ENCODE data around the gene ATG2A.
A peak's percentile ranks its signal among the peaks of the same experiment; 100 is the strongest.

Gene ATG2A

DNA sequence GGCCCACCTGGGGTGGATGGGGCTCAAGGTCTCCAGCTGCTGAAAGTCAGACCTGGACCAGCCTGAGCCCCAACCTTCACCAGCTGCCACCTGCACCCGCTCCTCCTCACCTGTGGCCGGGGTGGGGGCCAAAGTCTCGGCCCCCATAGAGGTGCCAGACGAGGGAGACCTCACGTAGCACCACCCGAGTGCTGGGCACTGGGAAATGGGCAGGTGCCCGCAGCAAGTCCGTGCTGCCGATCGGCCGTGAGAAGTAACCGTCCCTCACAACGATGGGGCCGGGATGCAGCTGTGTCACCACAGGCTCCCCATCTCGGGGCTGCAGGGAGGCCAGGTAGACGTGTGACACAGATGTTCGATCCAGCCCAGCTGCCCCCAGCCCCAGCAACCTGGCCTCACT lies 16.2 kb downstream of the ATG2A start:
- no peak for DNase-seq

DNA sequence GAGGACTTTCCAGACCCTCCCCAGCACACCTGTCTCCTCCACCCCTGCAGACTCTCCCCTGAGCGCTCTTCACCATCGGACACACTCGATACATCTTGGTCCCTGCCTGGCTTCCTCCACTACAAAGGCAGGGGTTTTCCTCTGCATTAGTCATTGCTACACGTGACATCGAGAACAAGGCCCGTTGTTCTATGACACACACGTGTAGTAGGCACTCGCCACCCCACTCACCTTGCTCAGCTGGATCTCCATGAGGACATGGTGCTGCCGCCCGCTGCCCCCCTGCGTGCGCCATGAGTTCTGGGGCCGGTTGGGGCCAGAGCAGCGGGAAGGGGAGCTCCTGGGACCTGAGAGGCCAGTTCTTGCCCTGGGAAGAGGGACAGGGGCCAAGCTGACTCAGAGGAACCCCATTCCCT lies 16.7 kb downstream of the ATG2A start:
- no peak for DNase-seq

DNA sequence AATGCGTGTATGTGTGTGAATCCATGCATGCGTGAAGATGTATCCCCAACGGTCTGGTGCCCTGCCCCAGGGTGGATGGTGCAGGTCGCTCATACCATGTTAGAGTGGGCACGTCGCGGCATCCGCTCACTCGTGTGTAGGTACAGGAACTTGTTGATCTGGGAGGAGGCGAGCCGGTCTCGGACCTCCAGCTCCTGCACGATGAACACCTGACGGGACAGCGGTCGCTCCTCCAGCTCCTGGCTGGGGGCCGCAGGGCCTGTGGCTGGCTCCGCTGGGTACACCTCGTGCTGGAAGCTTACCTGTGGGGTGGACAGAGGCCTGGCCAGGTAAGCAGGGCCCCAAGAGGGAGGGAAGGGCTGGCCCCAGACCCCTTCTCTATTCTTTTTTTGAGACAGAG lies 18.5 kb downstream of the ATG2A start:
- DNase-seq, result no peak

DNA sequence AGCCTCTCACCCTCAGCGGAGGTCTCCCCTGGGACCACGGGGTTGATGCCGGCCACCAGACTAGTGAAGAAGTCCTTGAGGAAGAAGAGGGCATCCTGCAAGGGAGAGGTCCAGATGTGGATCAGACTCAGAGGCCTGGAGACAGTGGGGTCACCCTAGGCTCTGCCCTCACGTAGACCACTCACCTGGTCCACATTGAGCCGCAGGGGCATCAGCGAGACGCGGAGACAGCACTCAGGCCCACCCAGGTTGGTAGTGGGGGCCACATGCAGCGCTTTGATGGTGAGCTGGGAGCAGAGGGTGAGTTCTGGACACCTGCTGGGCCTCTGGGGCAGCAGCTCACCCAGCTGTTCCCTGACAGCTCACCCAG lies 18.9 kb downstream of the ATG2A start:
- no peak for DNase-seq

DNA sequence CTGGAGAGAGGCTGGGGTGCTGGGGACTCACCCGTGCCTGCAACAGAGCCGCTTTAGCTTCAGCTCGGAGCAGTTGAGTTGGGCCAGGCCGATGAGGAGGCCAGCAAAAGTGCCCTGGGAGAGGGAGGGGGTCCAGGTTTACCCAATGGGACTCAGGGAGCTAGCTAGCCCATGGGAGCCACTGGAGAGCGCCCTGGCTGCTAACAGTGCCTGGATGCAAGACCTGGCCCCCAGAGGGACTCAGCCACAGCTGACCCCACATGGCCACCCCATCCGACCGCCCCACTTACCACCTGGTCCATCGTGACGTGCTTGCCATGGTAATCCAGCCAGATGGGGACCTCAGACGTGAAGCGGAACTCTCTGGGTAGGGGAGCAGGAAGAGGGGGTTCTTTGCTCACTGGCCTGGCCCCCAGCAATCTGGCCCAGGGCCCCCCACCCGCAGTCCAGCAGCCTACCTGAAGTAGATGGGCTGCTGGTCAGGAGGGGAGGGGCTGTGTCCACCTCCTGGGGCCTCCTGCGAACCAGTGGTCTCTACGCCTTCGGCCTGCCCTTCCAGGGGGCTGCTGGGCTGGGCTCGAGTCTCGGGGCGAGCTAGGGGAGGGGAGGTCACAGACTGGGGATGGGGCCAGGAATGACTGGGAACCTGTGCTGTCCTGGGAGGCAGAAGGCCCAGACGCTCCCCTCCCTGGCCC lies 19.5 kb downstream of the ATG2A start:
- no peak for DNase-seq

DNA sequence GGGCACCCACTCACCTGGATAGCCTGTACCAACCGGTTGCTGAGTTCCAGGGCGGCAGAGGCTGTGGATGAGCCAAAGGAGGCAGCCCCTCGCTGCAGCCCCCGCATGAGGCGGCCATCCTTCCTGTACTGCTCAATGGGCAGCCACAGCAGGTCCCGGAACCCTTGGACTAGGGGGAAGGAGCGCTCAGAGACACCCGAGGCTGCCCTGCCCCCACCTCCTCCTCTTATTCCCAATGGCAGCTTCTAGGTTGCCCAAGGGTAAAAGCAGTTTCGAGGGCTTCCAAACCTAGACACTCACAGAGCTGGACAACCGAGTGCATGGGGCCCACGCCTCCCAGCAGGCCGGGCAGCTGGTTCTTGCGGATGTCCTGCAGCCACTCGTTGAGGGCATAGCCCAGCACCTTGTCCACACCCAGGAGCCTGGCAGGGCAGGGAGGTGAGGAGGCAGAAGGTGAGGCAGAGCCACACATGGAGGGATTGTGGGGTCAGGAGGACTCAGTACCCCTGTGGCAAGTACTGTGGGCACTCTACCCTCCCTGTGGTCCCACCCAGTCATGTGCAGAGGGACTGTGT lies 20.5 kb downstream of the ATG2A start:
- DNase-seq, result no peak

DNA sequence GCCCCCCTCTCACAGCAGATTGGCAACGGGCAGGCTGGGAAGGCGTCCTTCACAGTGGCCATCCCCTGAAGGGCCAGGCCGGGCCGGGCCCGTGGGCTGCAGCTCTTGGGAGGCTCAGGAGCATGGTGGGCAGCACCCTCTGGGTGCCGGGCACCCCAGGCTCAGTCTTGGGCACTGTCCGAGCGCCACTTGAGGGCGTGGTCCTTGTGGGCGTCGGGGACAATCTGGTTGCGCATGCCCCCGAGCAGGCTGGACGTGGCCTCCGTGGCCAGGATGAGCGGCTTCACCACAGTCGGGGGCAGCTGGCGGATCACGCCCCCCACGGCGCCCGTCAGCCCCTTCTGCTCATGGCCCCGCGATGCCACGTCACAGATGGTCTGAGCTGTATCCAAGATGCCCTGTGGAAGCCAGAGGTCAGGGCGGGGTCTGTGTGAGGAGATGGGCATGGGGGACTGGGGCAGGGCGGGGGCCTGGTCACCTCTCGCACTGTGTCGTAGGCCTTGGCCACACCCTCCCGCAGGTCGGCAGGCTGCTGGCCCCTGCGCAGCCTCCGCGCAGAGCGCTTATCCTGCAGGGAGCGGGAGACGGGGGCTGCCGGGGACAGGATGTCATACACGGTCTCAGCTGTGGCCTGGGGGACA lies 22.1 kb downstream of the ATG2A start:
- DNase-seq, result no peak

DNA sequence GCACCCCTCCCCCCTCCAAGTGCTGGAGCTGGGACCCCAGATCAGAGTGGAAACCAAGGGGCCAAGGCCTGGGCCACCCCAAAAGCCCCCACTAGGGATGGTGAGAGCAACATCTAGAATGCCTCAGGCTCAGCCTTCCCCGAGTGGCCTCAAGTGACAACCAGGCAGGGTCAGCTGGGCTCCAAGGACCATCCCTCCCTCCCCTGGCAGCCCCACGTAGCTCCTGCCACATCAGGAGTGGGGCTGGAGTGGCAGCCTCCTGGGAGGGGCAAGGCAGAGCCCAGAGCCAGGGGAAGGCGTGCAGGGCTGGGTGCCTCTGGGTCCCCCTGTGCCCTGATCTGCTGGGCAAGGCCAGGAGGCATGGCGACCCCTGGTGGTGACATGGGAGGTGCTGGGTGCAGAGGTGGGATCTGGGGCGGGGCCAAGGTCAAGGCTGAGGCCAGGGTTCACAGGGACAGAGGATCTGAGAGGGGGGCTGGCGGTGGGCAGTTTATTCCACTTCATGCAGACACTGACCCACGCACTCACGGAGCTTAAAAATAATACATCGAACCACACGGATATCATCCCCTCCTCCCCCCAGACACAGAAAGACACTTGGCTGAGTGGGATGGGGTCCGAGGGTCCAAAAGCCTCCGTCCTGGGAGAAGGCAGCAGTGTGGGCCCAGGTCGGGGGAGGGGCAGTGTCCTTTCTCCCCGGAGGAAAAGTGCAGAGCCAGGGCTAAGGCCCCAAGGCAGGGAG lies 22.8 kb downstream of the ATG2A start:
- DNase-seq, result peak; percentile 38 to 67

DNA sequence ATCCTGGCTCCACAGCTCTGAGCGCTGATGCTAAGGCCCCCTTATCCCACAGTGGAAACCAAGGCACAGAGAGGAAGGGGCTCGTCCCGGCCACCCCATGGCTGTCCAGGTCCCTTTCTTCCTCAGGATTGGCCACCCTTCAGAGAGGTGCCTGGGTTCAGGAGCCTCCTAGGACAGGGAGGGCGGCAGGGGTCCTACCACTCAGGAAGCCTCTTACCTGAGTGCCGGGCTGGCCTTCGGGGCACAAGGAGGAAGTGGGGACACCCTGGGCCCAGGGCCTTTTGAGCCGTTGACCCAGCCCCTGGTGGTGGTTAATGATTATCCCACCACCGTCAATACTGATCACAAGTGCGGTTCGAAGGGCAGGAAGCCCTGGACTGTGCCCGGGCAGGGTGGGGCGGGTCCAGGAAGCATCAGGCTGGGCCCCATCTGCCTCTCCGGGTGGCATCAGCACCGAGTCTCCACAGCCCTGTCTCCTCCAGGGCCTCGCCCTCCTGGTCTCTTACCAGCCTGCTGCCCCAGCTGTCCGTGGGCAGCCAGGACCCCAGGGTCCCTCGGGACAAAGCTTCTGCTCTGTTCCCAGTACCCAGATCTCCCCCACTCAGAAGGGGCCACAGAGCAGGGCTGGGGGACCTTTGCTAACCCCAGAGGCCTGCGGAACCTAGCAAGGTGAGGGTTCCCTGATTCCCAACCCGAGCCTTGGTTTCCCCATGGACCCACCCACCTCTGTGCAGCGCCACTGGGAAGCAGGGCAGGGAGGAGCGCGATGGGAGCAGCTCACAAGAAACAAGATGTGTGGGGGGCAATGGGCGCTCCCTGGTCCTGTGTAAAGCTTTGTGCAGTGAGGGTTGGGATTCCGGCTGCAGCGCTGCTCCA lies 23.6 kb downstream of the ATG2A start:
- DNase-seq, result no peak

DNA sequence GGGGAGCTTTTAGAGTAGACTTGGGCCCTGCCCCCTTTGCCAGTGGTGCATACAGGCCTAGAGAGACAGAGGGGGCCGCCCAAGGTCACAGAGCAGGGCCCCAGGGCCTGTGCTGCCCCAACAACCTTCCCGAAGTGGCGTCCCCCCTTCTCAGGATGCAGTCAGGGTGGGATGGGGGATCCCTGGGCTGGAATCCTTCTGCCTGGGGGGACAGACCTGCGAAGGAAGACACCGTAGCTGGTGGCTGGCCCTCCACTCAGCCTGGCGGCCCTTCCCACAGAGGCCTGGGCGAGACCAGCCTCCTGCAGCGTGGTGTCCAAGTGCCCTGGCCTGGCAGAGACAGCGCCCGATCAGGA lies 24.2 kb downstream of the ATG2A start:
- DNase-seq, result no peak

DNA sequence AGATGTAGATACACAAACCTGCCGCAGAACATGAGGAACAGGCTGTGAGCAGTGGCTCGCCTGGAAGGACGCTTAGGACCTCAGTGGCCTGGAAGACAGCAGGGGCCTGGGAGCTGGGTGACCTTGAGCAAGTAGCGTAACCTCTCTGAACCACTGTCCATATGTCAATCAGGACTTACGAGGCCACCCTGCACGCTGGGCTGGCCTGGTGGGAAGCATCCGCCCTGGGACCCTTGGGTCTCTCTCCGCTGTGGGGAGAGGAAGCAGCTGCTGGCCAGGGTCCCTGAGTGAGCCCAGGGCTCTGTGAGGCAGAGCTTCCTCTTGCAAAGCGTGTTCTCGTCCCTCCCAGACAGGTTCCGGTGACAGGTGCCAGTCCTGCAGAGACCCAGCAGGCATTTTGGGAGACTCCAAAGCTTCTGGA lies 24.6 kb downstream of the ATG2A start:
- DNase-seq, result no peak

DNA sequence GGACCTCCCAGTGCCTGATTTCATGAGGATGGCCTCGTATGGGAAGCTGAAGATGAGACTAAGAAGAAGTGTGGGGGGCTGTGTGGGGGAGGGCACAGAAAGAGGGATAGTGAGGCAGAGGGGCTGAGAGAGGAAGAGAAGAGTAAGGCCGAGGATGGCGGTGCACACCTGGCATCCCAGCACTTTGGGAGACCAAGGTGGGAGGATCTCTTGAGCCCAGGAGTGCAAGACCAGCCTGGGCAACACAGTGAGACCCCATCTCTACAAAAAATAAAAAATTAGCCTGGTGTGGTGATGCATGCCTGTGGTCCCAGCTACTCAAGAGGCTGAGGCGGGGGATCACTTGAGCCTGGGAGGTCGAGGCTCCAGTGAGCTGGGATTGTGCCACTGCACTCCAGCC lies 25.1 kb downstream of the ATG2A start:
- DNase-seq, result no peak

DNA sequence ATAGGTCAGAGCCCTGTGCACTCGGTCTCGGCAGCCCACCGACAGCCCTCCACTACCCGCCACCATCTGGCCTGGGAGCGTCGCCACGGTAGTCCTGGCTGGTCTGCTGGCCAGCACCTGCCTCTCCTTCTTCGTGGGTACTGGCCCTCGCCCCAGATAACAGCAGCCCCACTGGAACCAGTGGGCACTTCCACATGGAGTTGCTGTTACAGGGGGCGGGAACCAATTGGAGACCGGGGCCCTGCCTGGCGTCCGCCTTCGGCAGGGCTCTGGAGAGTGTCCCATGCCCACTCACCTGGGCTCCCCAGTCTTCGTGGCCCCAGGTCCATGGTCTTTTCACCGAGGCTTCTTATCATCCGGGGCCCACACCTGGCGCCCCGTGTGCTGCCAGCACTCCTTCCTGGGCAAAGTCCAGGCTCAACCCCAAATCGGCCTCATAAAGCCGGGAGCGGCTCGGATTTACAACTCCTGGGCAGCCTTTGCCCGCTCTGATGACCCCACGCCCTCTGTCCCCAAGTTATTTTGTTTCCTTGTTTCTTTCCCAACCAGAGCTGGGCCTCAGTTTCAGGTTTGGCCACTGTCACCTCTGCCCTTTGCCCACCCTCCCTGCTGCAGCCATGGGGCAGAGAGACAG lies 25.7 kb downstream of the ATG2A start:
- DNase-seq, result no peak

DNA sequence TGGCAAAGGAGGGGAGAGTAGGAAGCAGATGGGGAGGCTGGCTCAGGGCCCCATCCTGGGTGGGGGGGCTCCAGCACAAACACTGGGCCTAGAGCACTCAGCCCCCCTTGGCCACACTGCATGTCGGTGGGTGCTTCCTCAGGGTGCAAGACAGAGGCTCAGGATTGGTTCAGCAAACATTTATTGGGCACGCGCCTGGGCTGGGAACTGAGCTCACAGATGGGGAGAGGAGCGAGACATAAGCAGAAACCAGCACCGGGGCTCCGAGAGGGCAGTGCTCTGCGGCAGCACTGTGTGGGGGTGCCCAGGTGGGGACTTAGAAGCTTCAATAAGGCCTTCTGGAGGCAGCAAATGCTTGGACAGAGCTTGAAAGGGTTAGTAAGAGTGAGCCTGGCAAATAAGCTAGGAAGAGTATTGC lies 26.5 kb downstream of the ATG2A start:
- DNase-seq, result no peak

DNA sequence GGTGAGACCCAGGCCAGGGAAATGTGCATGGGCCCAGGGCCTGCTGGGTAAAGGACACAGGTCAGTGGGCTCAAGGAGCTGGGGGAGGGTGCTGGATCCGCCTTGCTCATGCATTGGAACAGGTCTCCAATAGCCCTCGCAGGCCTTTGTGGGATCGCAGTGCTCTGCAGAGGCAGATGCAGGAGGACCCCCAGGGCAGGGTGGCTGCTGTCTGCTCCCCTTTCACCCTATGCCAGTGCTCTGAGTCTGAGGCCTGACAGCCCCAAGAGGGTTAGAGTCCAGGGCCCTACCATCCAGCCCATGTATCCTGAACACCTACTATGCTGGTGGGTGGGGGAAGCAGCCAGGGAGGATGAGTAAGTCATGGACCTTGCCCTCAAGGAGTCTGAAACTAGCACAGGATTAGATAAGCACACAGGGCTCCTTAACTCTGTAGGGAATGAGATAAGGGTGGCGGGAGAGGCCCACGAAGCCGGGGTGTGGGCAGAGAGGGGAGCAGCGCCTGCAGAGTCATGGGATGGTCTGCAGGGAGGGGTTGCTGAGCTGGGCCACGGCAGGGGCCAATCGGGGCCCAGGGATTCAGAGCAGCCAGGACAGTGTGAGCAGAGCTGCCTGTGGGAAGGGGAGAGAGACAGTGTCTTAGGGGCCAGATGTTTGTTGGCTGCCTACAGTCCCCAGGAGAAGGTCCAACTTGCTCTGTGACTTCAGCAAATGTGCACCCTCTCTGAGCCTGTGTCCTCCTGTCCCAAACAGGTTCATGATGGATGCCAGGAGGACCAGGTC lies 28.1 kb downstream of the ATG2A start:
- no peak for DNase-seq

DNA sequence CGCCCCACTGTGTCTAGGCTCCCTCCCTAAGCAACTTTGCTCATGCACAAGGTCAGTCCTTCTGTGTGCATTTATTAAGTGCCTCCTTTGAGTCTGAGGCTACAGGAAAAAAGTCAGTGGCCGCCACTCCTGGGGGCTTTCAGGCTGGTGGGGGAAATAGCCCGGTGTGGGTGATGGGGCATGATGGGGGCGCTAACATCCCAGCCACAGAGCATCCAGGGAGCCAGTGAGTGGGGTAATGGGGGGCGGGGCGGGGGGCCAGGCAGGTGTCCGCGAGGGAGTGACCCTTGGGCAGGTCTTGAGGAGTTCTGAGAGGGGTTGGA lies 28.6 kb downstream of the ATG2A start:
- no peak for DNase-seq

DNA sequence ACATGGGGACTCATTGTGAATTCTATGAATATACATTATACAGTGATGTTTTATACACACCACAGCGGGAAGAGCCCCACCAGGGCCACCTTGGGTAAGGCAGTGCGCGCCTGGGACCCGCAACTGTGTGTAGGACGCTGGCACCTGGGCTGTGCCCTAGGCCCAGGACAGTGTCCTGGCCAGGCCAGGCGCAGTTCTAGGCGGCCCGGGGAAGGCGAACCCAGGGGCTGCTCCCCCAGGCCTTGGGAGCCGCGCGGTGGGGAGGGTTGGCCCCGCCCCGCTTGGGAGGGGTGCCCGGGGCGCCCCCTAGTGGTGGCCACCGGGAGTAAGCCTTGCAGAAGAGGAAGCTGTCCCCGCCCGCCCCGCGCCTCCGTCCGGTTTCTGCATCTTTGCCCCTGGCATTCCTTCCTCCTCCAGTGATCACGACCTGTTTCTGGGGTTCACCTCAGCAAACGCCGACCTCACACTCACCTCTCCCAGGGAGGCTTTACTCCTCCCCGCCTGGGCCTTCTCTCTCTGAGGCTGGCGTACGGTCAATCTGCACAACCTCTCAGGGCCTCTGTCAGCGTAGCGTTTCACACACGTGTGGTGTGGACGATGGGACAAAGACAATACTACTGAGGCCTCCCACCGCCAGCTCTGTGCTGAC lies 29.1 kb downstream of the ATG2A start:
- peak; percentile 54 to 80 for DNase-seq

DNA sequence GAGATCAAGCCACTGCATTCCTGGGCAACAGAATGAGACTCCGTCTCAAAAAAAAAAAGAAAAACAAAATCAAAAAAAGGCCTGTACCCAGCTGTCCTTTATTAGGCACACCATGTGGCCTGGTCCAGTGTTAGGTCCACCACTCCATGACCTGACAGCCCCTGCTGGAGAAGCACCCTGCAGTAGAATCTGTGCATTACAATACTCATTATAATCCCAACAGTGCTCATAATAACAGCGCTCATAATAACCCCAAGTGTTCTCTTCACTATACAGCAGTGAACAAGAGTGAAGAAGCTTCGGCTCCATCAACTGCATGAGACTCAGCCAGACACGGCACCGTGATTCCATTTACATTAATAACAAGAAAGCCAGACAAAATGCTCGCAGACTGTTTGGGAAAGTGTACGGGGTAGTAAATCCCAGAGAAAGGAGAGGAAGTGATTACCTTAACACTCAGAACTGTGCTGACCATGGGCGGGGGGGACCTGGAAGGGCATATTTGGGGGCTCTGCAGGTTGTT lies 29.7 kb downstream of the ATG2A start:
- no peak for DNase-seq

DNA sequence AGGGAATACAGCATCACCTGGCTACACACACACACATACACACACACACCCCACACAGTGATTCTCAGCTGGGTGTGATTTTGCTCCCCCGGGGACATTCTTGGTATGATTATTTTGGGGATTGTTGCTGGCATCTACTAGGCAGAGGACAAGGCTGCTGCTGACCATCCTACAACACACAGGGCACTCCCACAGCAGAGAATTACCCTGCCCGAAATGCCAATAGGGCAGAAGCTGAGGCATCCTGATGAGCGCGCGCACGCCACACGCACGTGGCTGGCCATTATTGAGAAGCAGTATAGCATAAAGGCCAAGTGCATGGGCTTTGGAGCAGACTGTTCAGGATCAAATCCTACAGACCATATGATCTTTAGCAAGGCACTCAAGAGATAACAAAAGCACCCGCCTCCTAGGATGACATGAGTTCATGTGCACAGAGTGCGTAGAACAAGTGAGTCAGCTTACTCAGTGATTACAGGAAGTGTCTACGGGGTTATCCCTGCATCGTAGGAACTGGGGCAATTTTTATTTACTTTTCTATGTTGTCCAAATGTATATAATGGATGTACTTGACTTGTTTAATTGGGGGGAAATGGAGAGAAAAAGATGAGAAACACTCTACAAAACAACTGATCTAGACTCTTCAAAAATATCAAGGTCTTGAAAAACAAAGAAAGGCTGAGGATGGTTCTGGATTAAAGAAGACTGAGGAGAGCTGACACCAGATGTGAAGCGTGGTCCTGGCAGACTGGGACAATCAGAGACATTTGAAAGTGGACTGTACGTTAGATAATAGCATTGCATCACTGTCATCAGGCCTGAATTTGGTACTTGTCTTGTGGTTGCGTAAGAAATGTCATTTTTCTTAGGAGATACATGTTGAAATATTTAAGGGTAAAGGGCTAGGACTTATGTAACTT lies 31.4 kb downstream of the ATG2A start:
- DNase-seq, result no peak

DNA sequence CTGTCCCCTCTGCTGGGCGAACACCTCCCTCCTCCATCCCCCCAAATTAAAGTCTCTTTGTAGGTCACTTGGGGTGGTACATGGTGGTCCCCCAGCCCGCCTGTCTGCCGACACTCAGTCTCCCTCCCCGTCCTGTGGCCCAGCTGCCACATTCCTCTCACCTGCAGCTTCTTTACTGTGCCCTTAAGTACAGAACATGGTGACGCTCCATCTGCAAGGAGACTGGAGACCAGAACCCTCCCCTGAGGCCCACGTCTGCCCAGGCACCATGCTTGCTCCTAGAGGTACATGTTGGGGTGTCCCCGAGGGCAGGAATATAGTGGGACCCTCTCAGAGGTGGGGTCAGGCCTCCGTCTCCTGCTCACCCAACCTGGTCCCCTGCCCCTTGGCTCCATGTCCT lies 33.0 kb downstream of the ATG2A start:
- no peak for DNase-seq

Measured in NCI-H1930 (cell line).